ENCODE results near the gene PRR33. TPM values are rescaled to one million over a fixed set of nuclear protein-coding genes. Genes with fewer than 3 reads are reported as not detected.

PRR33 gene
- polyA plus RNA-seq, 6 donors from 2014 or later = 0.08 to 0.44 (median 0.16) TPM; not detected in 2

DNA sequence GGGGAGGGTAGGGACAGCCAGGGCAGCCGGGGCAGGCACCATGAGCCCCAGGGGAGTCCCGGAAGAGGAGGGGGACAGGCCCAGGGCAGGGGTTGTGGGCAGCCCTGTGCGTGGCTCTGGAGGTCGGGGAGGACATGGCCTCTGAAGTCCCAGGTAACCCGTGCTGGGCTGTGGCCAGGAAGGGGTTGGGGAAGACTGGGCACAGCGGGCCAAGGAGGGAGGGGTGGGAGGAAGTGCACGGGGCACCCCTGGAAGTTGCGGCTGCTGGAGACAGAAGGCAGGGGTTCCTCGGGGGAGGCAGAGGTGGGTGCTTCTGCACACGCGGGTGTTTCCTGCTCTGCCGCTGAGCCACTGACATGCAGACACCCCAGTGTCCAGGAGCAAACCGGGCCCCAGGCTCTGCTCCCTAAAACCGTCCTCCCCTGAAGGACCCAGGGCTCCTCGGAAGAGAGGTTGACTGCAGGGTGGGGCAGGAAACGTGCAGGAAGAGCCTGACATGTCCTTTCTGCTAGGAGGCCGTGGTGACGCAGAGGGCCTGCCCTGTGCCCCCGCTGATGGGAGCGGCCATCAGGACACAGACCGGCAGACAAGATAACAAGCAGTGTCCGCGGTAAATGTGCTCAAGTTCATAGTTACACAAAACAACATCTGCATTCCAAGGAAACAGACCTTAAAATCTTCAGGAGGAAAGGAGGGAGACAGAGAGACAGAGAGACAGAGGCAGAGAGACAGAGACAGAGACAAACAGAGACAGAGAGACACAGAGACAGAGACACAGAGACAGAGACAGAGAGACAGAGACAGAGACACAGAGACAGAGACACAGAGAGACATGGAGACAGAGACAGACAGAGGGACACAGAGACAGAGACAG, 47.2 kb downstream of the PRR33 start:
- Mint-ChIP-seq H3K27me3 (no peaks in the 10 kb centered on the region), H3K27ac (peak overlapping the region; percentile 89 to 98 (median 92)), H3K9me3 (no peaks in the 10 kb centered on the region), H3K36me3 (no peaks in the 10 kb centered on the region), H3K4me1 (peaks cover 71 to 82% (median 74%) of the 10 kb centered on the region in 3 donors), H3K4me3 (peak overlapping the region; percentile 54 to 91 (median 80))
- DNase-seq = peak; percentile 35
- peak; percentile 27 to 37 for ATAC-seq (ENCODE audit: low read depth in 2 of 2)

- Mint-ChIP-seq H3K27me3 (no peaks in the 10 kb centered on the region), H3K4me3 (peak overlapping the region in 7 of 8 donors; percentile 54 to 91 (median 81)), H3K27ac (peak overlapping the region in 5 of 6 donors; percentile 60 to 92 (median 91)), H3K36me3 (no peaks in the 10 kb centered on the region), H3K4me1 (peaks cover 65 to 77% (median 67%) of the 10 kb centered on the region in 3 donors), H3K9me3 (no peaks in the 10 kb centered on the region)
- no peak for ATAC-seq (ENCODE audit: low read depth in 2 of 2)
- no peak for DNase-seq
Observed at GRCh38 chr11:1843796-1844195, 47.9 kb downstream of the PRR33 start.

GRCh38 chr11:1843098-1843473, 48.6 kb downstream of the PRR33 start:
- Mint-ChIP-seq H3K27me3 (no peaks in the 10 kb centered on the region), H3K4me3 (peak overlapping the region in 5 of 8 donors; percentile 42 to 86 (median 76)), H3K4me1 (peaks cover 58 to 70% (median 60%) of the 10 kb centered on the region in 3 donors), H3K9me3 (no peaks in the 10 kb centered on the region), H3K36me3 (no peaks in the 10 kb centered on the region), H3K27ac (peak overlapping the region in 3 of 6 donors; percentile 42 to 91 (median 73))
- DNase-seq (no peak), ATAC-seq (ENCODE audit: low read depth in 2 of 2) (no peak)

DNA sequence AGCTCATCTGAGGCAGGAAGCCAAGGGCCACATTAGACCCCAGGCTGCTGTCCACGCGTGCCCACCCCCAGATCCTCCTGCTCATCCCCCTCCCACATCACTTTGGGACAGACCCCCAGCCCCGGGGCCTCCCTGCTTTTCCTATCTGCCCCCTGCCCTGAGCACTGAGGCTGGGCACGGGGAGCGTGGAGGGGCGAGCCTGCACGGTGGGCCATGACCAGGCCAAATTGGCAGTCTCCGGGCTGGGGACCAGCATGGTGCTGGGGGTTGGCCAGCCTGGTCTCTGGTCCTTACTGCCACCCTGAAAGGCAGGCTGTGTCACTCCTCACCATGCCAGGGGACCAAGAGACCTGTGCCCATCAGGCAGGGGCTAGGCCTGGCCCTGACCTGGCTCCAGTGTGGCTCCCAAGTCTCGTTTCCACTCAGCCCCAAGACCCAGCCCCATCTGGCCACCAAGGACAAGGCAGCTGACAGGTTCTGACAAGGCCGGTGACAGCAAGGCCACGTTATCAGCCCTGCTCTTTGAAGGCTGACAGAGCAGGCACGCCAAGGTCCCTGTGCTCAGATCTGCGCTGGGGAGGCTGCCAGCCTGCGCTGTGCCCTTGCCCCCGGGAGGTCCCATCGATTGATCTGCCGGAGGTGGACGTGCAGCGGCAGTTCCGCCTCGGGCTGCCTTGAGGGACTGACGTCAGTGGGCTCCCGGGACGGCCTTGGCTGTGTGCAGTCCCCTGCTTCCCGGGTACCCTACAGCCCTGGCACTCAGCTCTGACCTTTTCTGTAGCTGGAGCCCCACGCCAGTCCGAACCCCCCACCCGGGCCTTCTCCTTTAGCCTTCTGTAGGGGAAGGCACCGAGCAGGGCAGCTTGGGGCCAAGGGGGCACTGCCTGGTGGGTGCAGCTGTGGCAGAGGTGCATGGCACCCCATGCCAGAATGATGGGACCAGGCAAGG, 49.3 kb downstream of the PRR33 start:
- peaks cover 55 to 63% (median 57%) of the 10 kb centered on the region in 3 donors for H3K4me1 Mint-ChIP-seq
- ATAC-seq (ENCODE audit: low read depth in 2 of 2) = no peak
- no peaks in the 10 kb centered on the region for H3K9me3 Mint-ChIP-seq
- H3K27ac Mint-ChIP-seq = peak overlapping the region in 1 of 6 donors; percentile 73
- peak overlapping the region in 3 of 8 donors; percentile 42 to 76 (median 66) for H3K4me3 Mint-ChIP-seq
- no peak for DNase-seq
- no peaks in the 10 kb centered on the region for H3K27me3 Mint-ChIP-seq
- H3K36me3 Mint-ChIP-seq = no peaks in the 10 kb centered on the region

DNA sequence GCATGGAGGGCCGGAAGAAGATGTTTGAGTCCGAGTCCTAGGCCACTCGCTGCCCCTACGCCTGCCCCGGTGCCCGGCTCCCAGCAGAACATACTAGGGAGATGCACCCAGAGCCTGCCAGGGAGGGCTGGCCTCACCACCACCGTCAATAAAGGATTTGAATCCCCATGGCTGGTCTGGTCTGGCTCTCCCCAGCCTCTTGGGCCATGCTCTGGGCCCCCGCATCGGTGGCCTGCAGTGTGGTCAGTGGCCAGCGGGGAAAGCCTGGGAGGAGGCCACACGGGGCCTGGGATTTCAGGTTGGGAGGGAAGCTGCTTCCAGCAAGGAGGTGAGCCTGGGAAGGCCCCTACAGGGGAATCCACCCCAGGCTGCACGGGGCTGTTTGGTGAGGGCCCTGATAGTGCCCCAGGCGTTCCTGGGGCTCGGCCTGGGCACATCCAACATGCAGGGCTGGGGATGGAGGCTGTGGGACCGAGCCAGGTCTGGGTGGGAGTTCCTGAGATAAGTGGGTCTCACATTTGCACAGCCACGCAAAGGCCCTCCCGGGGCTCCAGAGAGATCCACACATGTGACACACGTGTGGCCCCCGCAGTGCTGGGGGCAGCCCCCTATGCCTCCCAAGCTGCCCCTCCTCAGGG, 50.1 kb downstream of the PRR33 start:
- no peaks in the 10 kb centered on the region for H3K36me3 Mint-ChIP-seq
- no peak for DNase-seq
- peaks cover 47 to 55% (median 49%) of the 10 kb centered on the region in 3 donors for H3K4me1 Mint-ChIP-seq
- ATAC-seq (ENCODE audit: low read depth in 2 of 2) = no peak
- H3K27me3 Mint-ChIP-seq = no peaks in the 10 kb centered on the region
- no peak overlapping the region for H3K27ac Mint-ChIP-seq
- H3K9me3 Mint-ChIP-seq = no peaks in the 10 kb centered on the region
- peak overlapping the region in 2 of 8 donors; percentile 24 to 51 for H3K4me3 Mint-ChIP-seq

- H3K9me3 Mint-ChIP-seq = no peaks in the 10 kb centered on the region
- peak overlapping the region in 1 of 6 donors; percentile 29 for H3K27ac Mint-ChIP-seq
- peak overlapping the region in 6 of 8 donors; percentile 12 to 80 (median 56) for H3K4me3 Mint-ChIP-seq
- DNase-seq (no peak), ATAC-seq (ENCODE audit: low read depth in 2 of 2) (no peak)
- H3K36me3 Mint-ChIP-seq = no peaks in the 10 kb centered on the region
- peaks cover 40 to 48% (median 45%) of the 10 kb centered on the region in 3 donors for H3K4me1 Mint-ChIP-seq
- H3K27me3 Mint-ChIP-seq = no peaks in the 10 kb centered on the region
Observed at GRCh38 chr11:1840780-1841480, 50.8 kb downstream of the PRR33 start.

DNA sequence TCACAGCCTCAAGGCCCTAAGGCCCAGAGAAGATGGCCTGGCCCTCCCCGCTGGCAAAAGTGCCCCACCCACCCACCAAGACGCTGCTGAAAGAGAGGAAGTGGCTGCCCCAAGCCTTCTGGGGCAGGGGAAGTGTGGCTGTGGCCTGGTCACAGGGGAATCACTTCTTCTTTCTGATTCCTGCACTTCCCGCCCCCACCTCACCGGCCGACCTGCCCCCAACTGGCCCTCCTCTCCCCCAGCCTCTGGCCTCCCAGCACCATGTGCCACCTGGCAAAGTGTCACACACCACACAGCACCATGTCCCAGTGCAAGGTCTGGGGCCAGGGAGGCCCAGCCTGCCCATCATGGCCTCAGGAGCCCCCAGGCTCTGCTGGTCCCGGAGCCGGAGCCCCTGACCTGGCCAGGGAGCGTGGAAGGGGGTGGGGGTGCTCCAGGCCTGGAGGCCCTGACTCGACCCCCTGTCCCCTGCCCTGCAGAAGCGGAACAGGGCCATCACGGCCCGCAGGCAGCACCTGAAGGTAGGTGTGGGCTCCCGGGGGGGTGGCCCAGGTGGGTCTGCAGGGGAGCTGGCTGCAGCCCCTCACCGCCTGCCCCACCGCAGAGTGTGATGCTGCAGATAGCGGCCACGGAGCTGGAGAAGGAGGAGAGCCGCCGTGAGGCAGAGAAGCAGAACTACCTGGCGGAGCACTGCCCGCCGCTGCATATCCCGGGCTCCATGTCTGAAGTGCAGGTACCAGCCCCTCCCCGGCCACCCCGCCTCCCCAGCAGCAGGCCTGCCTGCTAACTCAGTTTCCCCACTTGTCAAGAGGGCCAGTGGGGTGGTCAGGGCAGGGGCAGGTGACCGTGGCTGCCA, 51.5 kb downstream of the PRR33 start:
- ATAC-seq (ENCODE audit: low read depth in 2 of 2) = peak; percentile 77
- Mint-ChIP-seq H3K4me3 (peak overlapping the region; percentile 25 to 95 (median 84)), H3K9me3 (no peaks in the 10 kb centered on the region), H3K36me3 (no peaks in the 10 kb centered on the region), H3K27ac (peak overlapping the region; percentile 66 to 98 (median 94)), H3K4me1 (peaks cover 32 to 41% (median 37%) of the 10 kb centered on the region in 3 donors), H3K27me3 (no peaks in the 10 kb centered on the region)
- peak; percentile 81 for DNase-seq

DNA sequence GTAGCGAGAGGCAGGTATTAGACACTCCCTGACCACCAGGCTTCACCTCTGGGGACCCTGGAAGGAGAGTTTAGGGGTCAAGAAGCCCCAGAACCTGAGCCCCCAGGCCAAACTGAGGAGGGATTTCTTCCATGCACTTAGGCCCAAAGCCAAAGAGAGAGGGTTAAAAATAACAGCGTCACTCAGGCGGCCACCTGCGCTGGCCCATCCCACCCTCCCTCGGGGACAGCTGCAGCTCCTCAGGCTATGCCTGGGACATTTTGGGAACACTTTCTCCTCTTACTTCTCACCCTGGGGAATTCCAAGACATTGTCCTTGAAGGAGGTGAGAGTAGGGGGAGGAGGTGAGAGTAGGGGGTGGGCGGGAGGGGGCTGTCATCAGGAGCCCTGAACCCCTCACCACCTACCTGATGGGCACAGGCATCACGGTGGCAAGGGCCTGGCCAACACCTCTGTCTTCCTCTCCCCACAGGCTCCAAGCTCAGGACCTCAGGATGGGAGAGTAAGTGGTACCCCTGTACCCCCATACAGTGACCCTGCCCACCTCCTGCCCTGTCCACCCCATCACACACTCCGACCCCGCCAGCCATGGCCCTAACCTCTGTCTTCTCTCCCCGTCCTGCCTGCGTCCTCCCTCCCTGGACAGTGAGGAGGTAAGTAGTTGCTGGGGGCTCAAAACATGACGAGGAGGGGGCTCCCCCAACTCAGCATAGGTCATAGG, 52.3 kb downstream of the PRR33 start:
- peak overlapping the region; percentile 25 to 95 (median 84) for H3K4me3 Mint-ChIP-seq
- ATAC-seq (ENCODE audit: low read depth in 2 of 2) = no peak
- peak overlapping the region; percentile 66 to 98 (median 94) for H3K27ac Mint-ChIP-seq
- no peaks in the 10 kb centered on the region for H3K27me3 Mint-ChIP-seq
- peaks cover 24 to 33% (median 29%) of the 10 kb centered on the region in 3 donors for H3K4me1 Mint-ChIP-seq
- no peaks in the 10 kb centered on the region for H3K9me3 Mint-ChIP-seq
- DNase-seq = no peak
- no peaks in the 10 kb centered on the region for H3K36me3 Mint-ChIP-seq

- peak within 1 kb of the TSS; percentile 25 to 95 (median 84) for H3K4me3 Mint-ChIP-seq
- no peak for ATAC-seq (ENCODE audit: low read depth in 2 of 2)
- peaks cover 0 to 3% (median 0%) of the 10 kb centered on the region in 3 donors for H3K27me3 Mint-ChIP-seq
- H3K36me3 Mint-ChIP-seq = no peaks in the 10 kb centered on the region
- H3K9me3 Mint-ChIP-seq = no peaks in the 10 kb centered on the region
- peak within 1 kb of the TSS; percentile 66 to 98 (median 94) for H3K27ac Mint-ChIP-seq
- no peak for DNase-seq
- H3K4me1 Mint-ChIP-seq = peaks cover 16 to 25% (median 21%) of the 10 kb centered on the region in 3 donors
Observed at GRCh38 chr11:1838426-1839144, 53.1 kb downstream of the PRR33 start, which contains the start of gene TNNI2. Gene TNNI2, plus strand, starts transcription at chr11:1838981. Its CDS starts 716 bp downstream, at chr11:1839697.

All from naive B cell (primary cell).